GM18498 (cell line): ENCODE results near the gene MTA3.
"Not testable (repeated sequence)": the region's sequence is repeated elsewhere in the genome, so short reads cannot be mapped to it uniquely, and the experiment has no call there.

Experiments used
- ATAC-seq: cut with Tn5 transposase; IDR thresholded peaks from one replicate; pipeline ENCODE4 v1.9.1; 2021; ENCODE audit warnings: mild to moderate bottlenecking, moderate library complexity; ENCODE audit not compliant: unreplicated experiment

Gene MTA3

GRCh38 chr2:42566837-42567321 lies 1.6 kb upstream of the MTA3 start:
- ATAC-seq, result peak; percentile 40

GRCh38 chr2:42567364-42567763 lies 1.1 kb upstream of the MTA3 start:
- ATAC-seq, result no peak

GRCh38 chr2:42567806-42568400 lies 529 bp upstream of the MTA3 start:
- ATAC-seq, result peak; percentile 61

GRCh38 chr2:42569116-42569711 lies 782 bp downstream of the MTA3 start:
- ATAC-seq, result peak; percentile 20

- no peak for ATAC-seq
These were observed 1.5 kb downstream of the MTA3 start for GRCh38 chr2:42569883-42570282.

- no peak for ATAC-seq
These were observed 4.1 kb downstream of the MTA3 start for GRCh38 chr2:42572297-42573081.

GRCh38 chr2:42573256-42573655 lies 4.8 kb downstream of the MTA3 start:
- ATAC-seq, result no peak

GRCh38 chr2:42575458-42576064 lies 7.1 kb downstream of the MTA3 start:
- ATAC-seq, result peak; percentile 61

GRCh38 chr2:42578621-42579020 lies 10.2 kb downstream of the MTA3 start:
- ATAC-seq, result no peak

GRCh38 chr2:42581257-42581656 lies 12.8 kb downstream of the MTA3 start:
- no peak for ATAC-seq

- ATAC-seq, result not testable (repeated sequence)
These were observed 16.2 kb downstream of the MTA3 start for GRCh38 chr2:42584628-42585027.

GRCh38 chr2:42585779-42586178 lies 17.3 kb downstream of the MTA3 start:
- no peak for ATAC-seq

GRCh38 chr2:42587526-42588117 lies 19.2 kb downstream of the MTA3 start:
- no peak for ATAC-seq

- ATAC-seq, result no peak
These were observed 19.7 kb downstream of the MTA3 start for GRCh38 chr2:42588121-42588520.

GRCh38 chr2:42590176-42590575 lies 21.7 kb downstream of the MTA3 start:
- no peak for ATAC-seq

- ATAC-seq, result no peak
These were observed 24.9 kb downstream of the MTA3 start for GRCh38 chr2:42593282-42593681.

- ATAC-seq, result no peak
These were observed 30.2 kb downstream of the MTA3 start for GRCh38 chr2:42598656-42599055.

GRCh38 chr2:42601076-42601475 lies 32.6 kb downstream of the MTA3 start:
- no peak for ATAC-seq

GRCh38 chr2:42602218-42602875 lies 33.9 kb downstream of the MTA3 start:
- no peak for ATAC-seq

GRCh38 chr2:42602876-42603219 lies 34.4 kb downstream of the MTA3 start:
- no peak for ATAC-seq
